Stimulated activated CD4-positive, alpha-beta T cell treated with anti-CD3 and anti-CD28 coated beads, Interleukin-15, amount 100 ng/mL, for 24 hours (primary cell): Measurements from ENCODE around the gene OOEP.
A peak's percentile ranks its signal among the peaks of the same experiment; 100 is the strongest.
"Not testable (repeated sequence)": the region's sequence is repeated elsewhere in the genome, so short reads cannot be mapped to it uniquely, and the experiment has no call there.

Experiments used
- DNase-seq: peaks from one replicate; pipeline ENCODE4 v3.0.0-alpha.2; 2020

OOEP gene

DNA sequence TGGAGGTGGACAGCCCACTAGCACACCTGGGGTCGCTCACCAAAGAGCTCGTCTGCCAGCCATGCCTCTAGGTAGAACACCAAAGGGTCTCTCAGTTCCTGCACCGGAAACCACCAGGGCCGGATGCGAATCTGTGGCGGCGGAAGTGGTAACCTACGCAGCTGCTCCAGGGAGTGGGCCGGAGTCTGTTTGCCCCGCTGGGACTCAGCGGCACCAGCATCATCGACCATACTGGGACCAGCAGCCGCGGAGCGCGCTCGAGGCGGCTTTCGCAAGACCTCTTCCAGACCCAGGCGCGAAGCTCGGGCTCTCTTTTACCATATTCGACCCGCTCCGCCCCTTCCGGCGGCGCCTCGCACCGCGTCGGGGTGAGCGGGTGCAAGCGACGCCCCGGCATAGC, at the start of gene OOEP:
Gene OOEP, minus strand, starts transcription at position 335 of the 400 bp plus-strand sequence. Its CDS starts 105 bp downstream, at position 230.
- no peak for DNase-seq

DNA sequence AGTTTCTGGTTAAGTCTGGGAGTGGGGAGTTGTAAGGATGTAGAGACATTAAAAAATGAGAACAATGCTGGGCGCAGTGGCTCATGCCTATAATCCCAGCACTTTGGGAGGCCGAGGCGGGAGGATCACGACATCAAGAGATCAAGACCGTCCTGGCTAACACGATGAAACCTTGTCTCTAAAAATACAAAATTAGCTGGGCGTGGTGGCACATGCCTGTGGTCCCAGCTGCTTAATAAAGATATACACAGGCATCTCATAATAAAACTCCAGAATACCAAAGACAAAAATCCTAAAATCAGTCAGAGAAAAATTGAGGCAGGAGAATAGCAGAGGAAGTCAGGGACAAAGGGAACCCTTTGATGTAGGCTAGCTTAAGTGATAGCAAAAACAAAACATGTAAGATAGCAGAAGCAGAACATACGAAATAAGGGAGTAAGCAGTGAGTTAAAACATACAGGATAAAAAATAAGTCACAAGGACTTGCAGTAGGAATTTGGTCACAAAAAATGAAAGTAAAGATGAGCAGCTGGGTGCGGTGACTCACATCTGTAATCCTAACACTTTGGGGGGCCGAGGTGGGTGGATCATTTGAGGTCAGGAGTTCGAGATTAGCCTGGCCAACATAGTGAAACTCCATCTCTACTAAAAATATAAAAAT, 48.5 kb upstream of the OOEP start:
- no peak for DNase-seq

DNA sequence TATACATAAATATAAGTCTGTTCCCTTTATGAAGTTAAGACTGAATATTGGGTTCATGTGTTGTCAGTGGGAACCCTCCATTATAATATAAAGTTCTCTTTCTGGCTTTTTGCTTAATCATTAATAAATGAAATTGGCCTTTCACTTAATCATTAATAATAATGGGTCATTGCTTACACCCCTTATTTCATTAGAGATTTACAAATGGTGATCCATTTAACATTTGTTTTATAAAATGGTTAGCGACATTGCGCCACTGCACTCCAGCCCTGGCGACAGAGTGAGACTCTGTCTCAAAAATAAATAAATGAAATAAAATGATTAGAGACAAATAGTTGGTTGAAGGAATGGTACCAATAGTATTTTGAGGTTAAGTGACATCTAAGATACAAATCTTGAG, 43.4 kb upstream of the OOEP start:
- DNase-seq, result no peak

DNA sequence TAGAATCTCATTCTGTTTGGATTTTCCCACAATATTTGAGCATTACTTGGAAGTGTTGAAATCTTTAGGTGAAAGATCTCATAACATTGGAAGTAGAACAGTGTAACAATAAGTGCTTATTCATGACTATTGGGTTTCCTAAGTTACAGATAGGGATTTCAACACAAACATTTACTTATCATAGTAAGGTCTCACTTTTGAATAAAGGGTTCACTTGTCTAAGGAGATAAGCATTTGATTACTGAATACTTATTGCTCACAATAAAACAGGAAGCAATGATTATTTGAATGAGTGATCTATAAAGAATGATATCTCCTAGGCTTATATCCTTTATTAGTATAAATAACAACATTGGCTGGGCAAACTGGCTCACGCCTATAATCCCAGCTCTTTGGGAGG, 39.7 kb upstream of the OOEP start:
- DNase-seq, result no peak

DNA sequence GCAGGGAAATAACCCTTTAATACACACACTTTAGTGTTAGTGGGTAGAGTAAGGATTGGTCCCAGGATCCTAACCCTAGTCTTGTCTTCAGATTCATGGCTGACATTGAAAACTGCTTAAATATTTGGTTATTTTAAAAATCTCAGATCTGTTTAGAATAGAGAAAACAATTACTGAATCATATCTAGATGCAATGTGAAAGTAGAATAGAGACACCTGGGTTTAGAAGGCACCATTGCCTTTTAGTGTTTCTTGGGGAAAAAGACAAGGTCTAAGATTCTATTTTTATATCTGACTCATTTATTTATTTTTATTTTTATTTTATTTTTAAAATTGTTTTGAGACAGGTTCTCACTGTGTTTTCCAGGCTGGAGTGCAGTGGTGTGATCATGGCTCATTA, 31.0 kb upstream of the OOEP start:
- no peak for DNase-seq

DNA sequence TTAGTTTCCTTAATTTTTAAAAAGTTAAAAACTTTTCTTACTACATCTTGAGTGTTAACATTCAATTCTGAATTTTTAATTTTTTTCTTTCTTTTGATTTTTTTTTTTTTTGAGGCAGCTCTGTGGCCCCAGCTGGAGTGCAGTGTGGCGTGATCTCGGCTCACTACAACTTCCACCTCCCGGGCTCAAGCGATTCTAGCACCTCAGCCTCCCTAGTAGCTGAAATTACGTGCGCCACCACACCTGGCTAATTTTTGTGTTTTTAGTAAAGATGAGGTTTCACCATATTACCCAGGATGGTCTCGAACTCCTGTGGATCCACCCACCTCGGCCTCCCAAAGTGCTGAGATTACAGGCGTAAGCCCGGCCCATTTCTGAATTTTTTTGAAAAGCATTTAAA, 26.2 kb upstream of the OOEP start:
- DNase-seq, result no peak

DNA sequence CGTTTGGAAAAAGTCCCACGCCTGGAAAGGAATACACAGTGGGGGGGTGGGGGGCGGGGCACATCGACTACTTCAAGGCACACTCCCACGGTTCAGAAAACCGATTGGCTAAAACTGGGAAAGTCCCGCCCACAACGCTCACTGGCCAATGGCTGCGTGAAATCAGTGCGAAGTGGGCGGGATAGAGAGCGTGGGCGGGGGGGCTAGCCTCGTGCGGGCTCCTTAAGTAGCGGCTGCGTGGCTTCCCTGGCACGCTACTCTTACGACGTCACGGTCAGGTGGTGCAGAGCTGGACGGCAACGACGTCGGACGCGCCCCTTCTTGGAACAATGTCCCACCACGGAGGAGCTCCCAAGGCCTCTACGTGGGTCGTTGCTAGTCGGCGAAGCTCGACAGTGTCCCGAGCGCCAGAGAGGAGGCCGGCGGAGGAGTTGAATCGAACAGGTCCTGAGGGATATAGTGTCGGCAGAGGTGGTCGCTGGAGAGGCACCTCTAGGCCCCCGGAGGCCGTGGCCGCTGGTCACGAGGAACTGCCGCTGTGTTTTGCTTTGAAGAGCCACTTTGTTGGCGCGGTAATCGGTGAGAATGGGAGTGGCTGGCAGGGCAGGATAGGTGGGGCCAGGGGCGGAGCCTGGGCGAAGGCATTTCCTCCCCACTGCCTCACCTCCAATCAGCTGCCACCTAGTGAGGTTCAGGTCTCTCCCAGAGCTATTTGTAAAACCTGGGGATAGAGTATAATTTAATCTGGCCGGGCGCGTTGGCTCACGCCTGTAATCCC, 25.1 kb upstream of the OOEP start, which contains the start of gene DDX43:
Gene DDX43, plus strand, starts transcription at position 252 of the 778 bp plus-strand sequence. Its CDS starts 78 bp downstream, at position 330.
- peak; percentile 50 for DNase-seq

DNA sequence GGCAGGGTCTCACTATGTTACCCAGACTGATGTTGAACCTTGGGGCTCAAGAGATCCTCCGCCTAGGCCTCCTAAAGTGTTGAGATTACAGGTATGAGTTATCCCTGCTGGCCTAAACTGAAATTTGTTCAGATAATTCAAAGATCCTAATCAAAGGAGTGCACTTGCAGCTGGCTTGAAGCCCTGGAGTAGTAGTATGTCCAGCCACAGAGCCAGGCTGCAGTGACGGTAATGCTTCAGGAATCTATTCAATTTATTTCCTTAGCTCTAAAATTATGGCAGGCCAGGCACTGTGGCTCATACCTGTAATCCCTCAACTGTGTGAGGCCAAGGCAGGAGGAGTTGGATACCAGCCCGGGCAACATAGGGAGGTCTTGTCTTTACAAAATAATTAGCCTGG, 23.6 kb upstream of the OOEP start:
- DNase-seq, result no peak

DNA sequence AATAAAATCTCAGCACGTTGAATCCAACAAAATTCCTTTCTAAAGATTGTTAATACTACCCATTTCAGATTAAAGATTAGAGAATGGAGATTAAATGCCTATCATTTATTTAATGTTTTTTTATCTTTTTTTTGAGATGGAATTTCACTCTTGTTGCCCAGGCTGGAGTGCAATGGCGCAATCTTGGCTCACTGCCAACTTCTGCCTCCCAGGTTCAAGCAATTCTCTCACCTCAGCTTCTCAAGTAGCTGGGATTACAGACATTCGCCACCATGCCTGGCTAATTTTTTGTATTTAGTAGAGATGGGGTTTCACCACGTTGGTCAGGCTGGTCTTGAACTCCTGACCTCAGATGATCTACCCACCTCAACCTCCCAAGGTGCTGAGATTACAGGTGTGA, 22.5 kb upstream of the OOEP start:
- DNase-seq, result not testable (repeated sequence)

DNA sequence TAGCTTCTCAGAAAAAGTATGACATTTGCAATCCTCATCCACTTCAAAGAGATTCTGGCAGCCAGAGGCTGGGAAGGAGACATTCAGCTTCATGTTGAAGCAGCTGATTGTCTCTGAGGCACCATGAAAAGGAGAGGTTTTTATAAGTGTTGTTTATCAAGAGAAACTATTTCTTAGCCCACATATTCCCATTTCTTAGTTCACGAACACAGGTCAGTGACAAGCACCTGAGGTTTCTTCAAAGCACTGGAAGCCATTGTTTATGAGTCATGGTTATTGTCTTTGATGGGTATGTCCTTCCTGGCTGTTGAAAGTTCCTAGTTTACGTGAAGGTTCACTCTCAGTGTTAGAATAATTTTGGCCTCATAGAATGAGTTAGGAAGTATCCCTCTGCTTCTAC, 22.0 kb upstream of the OOEP start:
- no peak for DNase-seq

DNA sequence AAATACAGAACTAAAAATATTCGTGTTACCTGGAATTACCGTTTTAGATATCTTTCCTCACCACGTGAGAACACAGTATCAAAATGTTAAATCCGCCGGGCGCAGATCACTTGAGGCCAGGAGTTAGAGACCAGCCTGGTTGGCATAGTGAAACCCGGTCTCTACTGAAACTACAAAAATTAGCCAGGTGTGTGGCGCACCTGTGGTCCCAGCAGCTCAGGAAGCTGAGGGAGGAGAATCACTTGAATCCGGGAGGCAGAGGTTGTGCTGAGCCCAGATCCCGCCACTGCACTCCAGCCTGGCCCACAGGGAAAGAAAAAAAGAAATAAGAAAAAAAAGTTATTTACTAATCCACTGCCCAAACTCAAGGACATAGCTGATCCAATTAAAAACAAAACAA, 20.2 kb upstream of the OOEP start:
- DNase-seq, result no peak

DNA sequence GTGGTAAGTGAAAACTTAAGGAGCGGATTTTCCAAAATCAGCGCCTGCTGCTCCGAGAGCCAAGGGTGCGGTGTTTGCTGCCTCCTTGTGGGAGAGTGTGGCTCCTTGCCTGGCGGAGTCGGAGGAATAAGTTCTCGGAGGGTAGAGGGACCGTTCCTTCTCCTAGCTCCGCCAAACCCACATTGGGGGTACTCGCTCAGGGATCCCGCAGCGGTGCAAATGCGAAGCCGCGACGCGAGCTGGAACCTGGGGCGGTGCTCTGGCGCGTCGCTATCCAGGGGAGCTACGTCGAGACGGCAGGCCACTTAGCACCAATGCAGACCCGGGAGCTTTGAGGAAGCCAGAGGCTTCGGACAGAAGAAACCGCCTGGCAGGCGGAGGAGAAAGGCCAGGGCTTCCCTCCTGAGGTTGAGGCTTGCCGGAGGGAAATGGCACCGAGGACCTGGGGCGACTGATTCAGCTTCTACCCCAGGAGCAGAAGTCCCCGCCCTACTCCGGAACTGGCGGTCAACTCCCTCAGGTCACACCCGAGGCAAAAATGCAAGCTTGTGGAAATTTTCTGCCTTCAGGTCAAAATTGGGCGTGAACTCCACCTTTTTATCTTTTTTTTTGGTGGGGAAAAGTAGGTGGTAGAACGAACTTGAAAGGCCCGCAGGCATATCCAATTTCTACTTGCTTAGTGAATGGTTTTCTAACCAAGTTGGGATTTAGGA, 19.3 kb upstream of the OOEP start:
- DNase-seq, result peak; percentile 74

DNA sequence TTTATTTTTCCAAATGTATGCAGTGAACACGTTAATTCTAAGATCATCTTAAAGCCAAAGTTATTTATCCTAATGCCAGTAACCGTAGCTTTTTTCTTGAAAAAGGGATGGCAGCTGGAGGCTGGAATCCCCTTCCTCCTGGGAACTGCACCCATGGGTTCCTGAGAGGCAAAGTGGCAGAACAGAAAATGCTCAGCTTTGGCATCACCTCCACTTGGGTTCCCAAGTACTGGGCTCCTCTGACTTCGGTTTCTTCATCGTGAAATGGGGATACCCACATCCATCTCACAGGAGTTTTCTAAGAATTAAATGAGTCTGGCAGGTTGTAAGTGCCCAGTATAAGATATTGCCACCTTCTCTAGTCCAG, 18.7 kb upstream of the OOEP start:
- no peak for DNase-seq

DNA sequence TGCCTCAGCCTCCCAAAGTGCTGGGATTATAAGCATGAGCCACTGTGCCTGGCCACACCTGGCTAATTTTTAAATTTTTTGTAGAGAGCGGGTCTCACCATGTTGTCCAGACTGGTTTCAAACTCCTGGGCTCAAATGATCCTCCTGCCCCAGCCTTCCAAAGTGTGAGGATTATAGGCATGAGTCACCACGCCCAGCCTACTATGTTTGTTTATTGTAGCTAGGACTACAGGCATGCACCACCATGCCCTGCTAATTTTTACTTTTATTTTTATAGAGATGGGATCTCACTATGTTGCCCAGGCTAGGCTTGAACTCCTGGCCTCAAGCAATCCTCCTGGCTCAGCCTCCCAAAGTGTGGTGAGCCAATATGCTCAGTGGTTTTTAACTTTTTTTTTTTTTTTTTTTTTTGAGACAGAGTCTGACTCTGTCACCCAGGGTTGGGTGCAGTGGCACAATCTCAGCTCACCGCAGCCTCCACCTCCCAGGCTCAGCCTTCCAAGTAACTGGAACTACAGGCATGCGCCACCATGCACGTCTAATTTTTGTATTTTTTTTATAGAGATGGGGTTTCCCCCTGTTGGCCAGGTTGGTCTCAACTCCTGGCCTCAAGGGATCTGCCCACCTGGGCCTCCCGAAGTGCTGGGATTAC, 12.9 kb upstream of the OOEP start:
- DNase-seq, result no peak

DNA sequence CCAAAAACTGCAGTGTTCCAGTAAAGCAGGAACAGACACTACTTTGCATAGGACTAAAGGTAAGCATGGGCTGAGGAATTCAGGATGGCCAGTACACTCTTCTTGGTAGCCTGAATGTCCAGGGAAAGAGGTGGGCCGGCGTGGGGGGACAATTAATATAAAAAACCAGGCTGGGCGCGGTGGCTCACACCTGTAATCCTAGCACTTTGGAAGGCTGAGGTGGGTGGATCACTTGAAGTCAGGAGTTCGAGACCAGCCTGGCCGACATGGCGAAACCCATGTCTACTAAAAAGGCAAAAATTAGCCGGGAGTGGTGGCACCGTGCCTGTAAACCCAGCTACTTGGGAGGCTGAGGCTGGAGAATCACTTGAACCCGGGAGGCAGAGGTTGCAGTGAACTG, 11.8 kb upstream of the OOEP start:
- not testable (repeated sequence) for DNase-seq

DNA sequence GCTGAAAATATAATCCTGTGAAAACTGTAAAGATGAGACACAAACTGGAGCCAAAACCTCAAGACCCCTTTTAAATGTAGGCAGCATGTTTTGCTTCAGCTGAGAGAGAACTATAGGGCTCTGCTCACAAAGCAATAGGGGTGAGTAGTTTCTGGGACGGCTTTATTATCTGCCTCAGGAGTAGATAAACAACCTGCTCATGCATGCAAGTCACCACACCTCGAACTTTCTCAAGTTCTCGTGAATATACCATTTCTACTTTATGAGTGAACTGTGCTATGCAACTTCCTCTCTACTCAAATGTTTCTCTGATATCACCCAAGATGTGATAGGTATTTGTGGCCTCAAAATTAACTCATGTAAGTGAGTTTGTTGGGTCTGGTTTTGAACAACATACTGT, 7.5 kb upstream of the OOEP start:
- no peak for DNase-seq

DNA sequence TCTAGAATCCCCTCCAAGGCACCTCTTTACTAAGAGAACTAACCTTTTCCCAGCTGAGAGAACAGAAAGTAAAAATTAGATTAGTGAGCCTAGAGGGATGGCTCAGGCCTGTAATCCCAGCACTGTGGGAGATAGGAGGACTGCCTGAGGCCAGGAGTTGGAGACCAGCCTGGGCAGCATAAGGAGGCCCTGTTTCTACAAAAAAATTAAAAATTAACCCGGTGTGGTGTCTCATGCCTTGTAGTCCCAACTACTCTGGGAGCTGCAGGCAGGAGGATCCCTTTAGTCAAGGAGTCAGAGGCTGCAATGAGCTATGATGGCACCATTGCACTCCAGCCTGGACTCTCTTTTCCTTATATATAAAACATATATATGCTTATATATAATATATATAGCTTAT, 5.5 kb upstream of the OOEP start:
- no peak for DNase-seq

DNA sequence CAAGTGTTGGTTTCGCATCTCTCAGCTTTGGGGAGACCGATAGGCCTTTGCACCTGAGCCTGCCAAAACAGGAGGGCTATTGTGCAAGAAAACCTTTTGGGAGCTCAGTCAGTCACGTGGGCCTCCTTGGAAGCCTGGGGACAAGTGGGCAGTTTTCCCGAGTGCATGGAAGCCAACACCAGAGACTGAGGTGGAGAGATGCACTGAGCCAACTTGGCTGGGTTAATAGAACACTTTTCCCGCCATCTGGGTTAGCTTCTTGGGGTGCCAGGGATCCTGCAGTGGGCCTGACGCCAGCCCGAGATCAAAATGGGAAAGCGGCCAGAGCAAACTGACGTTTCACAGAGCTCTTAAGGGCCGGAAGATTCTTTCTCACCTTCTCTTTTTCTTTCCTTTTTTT, 2.8 kb upstream of the OOEP start:
- DNase-seq, result no peak

DNA sequence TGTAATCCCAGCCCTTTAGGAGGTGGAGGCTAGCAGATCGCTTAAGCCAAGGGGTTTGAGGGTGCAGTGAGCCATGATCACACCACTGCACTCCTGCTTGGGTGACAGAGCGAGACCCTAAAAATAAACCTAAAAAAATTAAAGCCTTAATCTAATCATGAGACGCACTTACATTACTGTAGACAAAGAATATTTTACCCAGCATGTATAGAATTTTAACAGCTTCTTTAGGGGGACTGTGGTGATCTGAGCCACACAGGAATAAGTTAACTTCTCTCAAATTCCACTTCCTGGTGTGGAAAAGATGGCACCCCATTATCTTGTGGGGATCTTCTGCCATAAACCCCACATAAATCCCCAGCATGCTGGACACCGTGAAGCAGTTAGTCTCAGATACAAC, 2.3 kb upstream of the OOEP start:
- no peak for DNase-seq

DNA sequence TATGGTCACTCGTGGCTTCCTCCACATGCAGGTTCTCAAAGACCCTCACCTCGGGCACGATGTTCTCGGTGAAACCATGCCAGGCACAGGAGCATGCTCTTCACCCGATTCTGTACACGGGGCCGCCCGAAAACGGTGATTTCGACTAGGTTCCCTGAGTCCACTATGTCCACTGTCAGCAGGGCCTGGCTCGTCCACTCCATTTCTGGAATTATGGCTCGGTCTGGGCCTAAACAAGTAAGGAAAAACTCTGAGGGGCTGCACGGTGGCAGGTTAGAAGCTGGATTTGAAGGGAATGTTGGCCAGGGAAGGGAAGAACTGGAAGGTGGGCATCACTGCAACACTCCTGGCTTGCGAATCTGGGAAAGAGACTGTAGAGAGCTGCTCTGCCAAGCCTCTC, 540 bp downstream of the OOEP start:
- DNase-seq, result no peak

DNA sequence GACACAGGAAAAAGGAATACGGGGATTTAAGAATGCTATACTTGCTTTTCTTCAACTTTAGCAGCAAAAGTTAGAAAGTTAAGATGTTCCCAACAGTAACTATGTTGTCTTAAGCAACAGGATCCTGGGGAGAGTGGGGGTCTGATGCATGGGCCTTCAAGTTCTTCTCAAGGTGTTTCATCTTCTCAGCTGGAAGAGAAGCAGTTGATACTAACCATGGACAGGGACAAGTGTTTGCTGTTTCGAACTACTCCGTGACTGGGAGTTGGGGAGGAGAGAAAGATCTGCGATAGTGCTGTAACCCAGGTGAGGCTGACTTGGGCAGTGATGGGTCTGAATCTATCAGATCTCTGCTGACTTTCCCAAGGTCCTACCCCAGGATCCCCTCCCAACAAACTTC, 1.0 kb downstream of the OOEP start:
- DNase-seq, result no peak

DNA sequence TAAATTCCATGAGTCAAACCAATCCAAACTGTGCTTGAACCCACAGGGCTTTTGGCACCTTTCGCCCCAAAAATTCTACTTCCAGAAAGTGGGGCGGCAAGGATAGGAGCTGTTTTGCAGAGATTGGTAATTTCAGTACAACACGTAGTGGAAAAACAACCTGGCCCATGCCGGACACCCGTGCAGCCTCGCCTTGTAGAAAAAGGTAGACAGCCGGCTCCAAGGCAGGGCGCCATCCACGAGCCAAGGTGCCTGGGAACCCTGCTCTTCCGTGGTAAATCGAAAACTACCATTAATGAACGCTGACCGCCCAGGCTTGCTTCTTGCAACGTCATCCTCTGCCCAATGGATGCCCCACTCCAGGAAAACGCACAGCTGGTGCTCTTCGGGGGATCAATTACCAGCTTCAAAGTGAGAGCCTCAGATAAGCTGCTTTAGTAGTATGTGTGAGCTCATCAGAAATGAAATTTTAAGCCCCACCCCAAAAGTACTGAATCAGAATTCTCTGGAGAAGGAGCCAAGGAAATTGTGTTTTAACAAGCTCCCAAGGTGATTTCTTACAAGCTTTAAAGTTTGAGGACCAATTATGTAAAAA, 1.8 kb downstream of the OOEP start:
- no peak for DNase-seq

DNA sequence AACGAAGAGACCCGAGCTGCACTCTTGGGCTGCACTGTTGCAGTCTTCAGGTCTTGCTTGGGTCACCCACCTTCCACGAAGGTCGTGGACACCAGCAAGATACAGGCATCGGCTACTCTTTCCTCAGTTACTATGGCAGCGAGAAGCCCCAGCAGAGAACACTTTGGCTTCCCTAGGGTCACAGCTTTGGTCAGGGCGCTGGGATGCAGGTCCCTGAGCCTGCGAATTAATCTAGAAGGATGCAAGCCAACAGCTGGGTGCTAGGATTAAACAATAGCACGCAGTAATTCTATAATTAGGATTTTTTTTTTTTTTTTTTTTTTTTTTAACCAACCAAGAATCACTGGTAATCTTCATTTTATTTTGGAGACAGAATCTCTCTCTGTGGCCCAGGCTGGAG, 5.1 kb downstream of the OOEP start:
- DNase-seq, result no peak
